Ishikawa (cell line): Measurements from ENCODE around the gene SESN2.
A peak's percentile ranks its signal among the peaks of the same experiment; 100 is the strongest.

Experiments used
- CEBPB ChIP-seq: IDR thresholded peaks from 2 replicates; pipeline ENCODE4 v1.6.1; 2012
- CREB1 ChIP-seq: IDR thresholded peaks from 2 replicates; pipeline ENCODE4 v1.6.1; 2012; ENCODE audit warnings: low read depth
- EGR1 ChIP-seq: IDR thresholded peaks from 2 replicates; pipeline ENCODE4 v1.6.1; 2012
- EP300 ChIP-seq: IDR thresholded peaks from 2 replicates; pipeline ENCODE4 v1.6.1; 2012; ENCODE audit warnings: borderline replicate concordance
- FOXM1 ChIP-seq: IDR thresholded peaks from 2 replicates; pipeline ENCODE4 v1.6.1; 2012; ENCODE audit warnings: low read depth, borderline replicate concordance
- NFIC ChIP-seq: IDR thresholded peaks from 2 replicates; pipeline ENCODE4 v1.6.1; 2012
- RAD21 ChIP-seq: IDR thresholded peaks from 2 replicates; pipeline ENCODE4 v1.6.1; 2012; ENCODE audit warnings: low read depth
- REST ChIP-seq: IDR thresholded peaks from 2 replicates; pipeline ENCODE4 v1.6.1; 2012; ENCODE audit warnings: low read depth, mild to moderate bottlenecking
- TAF1 ChIP-seq: IDR thresholded peaks from 2 replicates; pipeline ENCODE4 v1.6.1; 2012; ENCODE audit warnings: low read depth, mild to moderate bottlenecking
- TCF12 ChIP-seq: IDR thresholded peaks from 2 replicates; pipeline ENCODE4 v1.6.1; 2012; ENCODE audit warnings: low read depth
- TEAD4 ChIP-seq: IDR thresholded peaks from 2 replicates; pipeline ENCODE4 v1.6.1; 2012
- USF1 ChIP-seq: IDR thresholded peaks from 2 replicates; pipeline ENCODE4 v1.6.1; 2012
- YY1 ChIP-seq: IDR thresholded peaks from 2 replicates; pipeline ENCODE4 v1.6.1; 2012; ENCODE audit warnings: low read depth
- ZBTB7A ChIP-seq: IDR thresholded peaks from 2 replicates; pipeline ENCODE4 v1.6.1; 2012; ENCODE audit warnings: low read depth
- TF ChIP-seq, protein P1 (sequence below): IDR thresholded peaks from 2 replicates; pipeline ENCODE4 v1.6.1; 2012

The SESN2 gene

DNA sequence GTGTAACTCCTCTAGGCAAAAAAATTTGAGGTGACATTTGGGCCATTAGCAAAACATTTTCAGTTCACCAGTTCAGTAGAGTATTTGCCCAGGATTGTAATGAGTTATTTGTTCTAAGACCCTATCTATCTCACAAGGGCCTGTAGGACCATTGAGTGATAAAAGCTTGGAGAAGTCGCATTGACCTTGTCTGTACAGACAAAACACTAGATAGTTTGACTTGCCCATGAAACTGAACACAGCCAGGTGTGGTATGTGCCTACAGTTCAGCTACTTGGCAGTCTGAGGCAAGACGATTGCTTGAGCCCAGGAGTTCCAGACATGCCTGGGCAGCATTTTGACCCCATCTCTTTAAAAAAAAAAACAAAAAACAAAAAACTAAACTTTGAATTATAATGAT is 20.3 kb upstream of the SESN2 start:
- TF ChIP-seq TAF1: no peak
- TF ChIP-seq YY1: no peak
- TF ChIP-seq TCF12: no peak
- TF ChIP-seq EGR1: no peak
- TF ChIP-seq EP300: no peak
- no peak for TF ChIP-seq REST
- TF ChIP-seq ZBTB7A: no peak
- TF ChIP-seq NFIC: no peak
- TF ChIP-seq, protein P1, sequence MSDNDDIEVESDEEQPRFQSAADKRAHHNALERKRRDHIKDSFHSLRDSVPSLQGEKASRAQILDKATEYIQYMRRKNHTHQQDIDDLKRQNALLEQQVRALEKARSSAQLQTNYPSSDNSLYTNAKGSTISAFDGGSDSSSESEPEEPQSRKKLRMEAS: no peak
- no peak for TF ChIP-seq RAD21
- TF ChIP-seq TEAD4: no peak
- TF ChIP-seq CREB1: no peak

GRCh38 chr1:28240024-28240423 is 19.3 kb upstream of the SESN2 start:
- TF ChIP-seq REST (no peak), NFIC (no peak), FOXM1 (no peak), TCF12 (no peak), USF1 (no peak), CEBPB (no peak), ZBTB7A (no peak), EP300 (no peak)

GRCh38 chr1:28241638-28242241 is 17.6 kb upstream of the SESN2 start:
- TF ChIP-seq REST: no peak
- TF ChIP-seq, protein P1: no peak

- TF ChIP-seq CREB1 (no peak), TEAD4 (no peak), CEBPB (peak; percentile 38; the same call in 1 of the 2 replicates)
These were observed 15.5 kb upstream of the SESN2 start for GRCh38 chr1:28243685-28244311.

DNA sequence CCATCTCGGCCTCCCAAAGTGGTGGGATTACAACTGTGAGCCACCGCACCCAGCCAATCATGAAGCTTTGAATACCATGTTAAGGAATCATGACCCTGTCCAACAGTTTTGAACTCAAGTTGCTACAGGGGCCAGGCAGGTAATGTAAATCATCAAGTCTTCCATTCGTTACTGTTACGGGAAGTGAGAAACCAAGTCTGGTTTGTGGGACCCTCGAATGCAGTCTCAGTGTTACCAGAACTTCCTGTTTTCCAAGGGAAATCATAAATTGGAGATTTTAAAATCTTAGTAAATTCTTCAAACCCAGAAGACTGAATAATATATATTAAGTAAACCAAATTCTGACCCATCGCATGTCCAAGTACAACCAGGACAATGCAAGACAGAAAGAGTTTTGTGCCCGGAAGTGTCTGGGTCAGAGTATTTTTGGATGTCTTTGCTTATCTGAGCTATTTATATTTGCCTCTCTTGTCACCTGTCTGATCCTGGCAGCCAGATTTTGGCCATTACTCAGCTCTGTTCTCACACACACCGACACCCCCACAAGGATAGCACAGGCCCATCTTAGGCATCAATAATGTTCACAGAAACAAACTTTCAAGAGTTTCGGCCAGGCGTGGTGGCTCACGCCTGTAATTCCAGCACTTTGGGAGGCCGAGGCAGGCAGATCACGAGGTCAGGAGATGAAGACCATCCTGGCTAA is 14.6 kb upstream of the SESN2 start:
- no peak for TF ChIP-seq EGR1
- TF ChIP-seq RAD21: no peak
- no peak for TF ChIP-seq NFIC
- TF ChIP-seq USF1: no peak
- TF ChIP-seq TAF1: no peak
- TF ChIP-seq, protein P1: no peak
- no peak for TF ChIP-seq TEAD4
